GM12878 (cell line): Measurements from ENCODE around the gene PARM1. TPM values are rescaled to one million over a fixed set of nuclear protein-coding genes. Genes with fewer than 3 reads are reported as not detected.

ENCODE experiments used
- ATAC-seq: fragments of 200-7000 bp; cut with Tn5 transposase; 3 replicates; pipeline ENCODE4 v1.9.1; 2020; ENCODE audit warnings: mild to moderate bottlenecking, moderate library complexity
- BruUV-seq: library from RNA; stranded (reverse); fragments of 400-500 nt; replicated peaks from 2 replicates; lab custom pipeline; 2021; lab: Mats Ljungman, UMichigan
- CTCF ChIA-PET: fragments of 300-600 bp; sonication (Branson Sonifier 250); formaldehyde crosslinking; extraction: SDS; loops from one replicate; lab custom pipeline; 2021; ENCODE audit warnings: inconsistent platforms; lab: Yijun Ruan, JAX
- POLR2A ChIA-PET: fragments of 350-600 bp; formaldehyde crosslinking; extraction: SDS; loops from one replicate; lab custom pipeline; 2021; ENCODE audit warnings: inconsistent platforms; lab: Charles Lee
- RAD21 ChIA-PET: fragments of 300-600 bp; sonication (Branson Sonifier 250); formaldehyde crosslinking; loops from one replicate; lab custom pipeline; 2023; ENCODE audit warnings: antibody characterized with exemption; ENCODE audit not compliant: unreplicated experiment; lab: Charles Lee
- SMC1A ChIA-PET: fragments of 300-600 bp; sonication (Branson Sonifier 250); formaldehyde crosslinking; loops from one replicate; lab custom pipeline; 2023; ENCODE audit not compliant: unreplicated experiment, uncharacterized antibody; lab: Charles Lee
- DNase-seq: peaks from one replicate; pipeline ENCODE4 v3.0.0-alpha.2; 2011; ENCODE audit warnings: low read depth, low spot score
- FAIRE-seq: peaks from 3 replicates; lab custom pipeline; 2011; peaks lifted over from hg19 to GRCh38; lab: Jason Lieb, UNC
- H2AFZ ChIP-seq: 2 replicates; pipeline ENCODE4 v1.6.0; 2011; ENCODE audit warnings: low read depth, low read length, control low read depth; ENCODE audit not compliant: control insufficient read depth
- H3K27ac ChIP-seq: 2 replicates; pipeline ENCODE4 v1.5.1; 2011; ENCODE audit warnings: control low read depth; ENCODE audit not compliant: control insufficient read depth, insufficient read depth
- H3K27me3 ChIP-seq, 2 experiments: replicated peaks in 1 of 2; 2 replicates each; pipeline versions ENCODE4 v1.6.0 to v1.6.1; 2011; ENCODE audit warnings: low read length in 1 of 2; ENCODE audit not compliant: control insufficient read depth in 2 of 2, insufficient read depth in 2 of 2
- H3K36me3 ChIP-seq, 2 experiments: 2 replicates each; pipeline ENCODE4 v1.5.1; 2011; ENCODE audit warnings: low read length in 1 of 2; ENCODE audit not compliant: control insufficient read depth in 2 of 2, insufficient read depth in 2 of 2
- H3K4me1 ChIP-seq: 2 replicates; pipeline ENCODE4 v1.6.1; 2011; ENCODE audit warnings: mild to moderate bottlenecking, low read length, moderate library complexity, mixed read lengths; ENCODE audit not compliant: control insufficient read depth, insufficient read depth
- H3K4me2 ChIP-seq: 2 replicates; pipeline ENCODE4 v1.6.0; 2011; ENCODE audit warnings: control low read depth; ENCODE audit not compliant: control insufficient read depth, insufficient read depth
- H3K4me3 ChIP-seq: fragments of 200-600 bp; sonication (generic); 2 replicates; pipeline ENCODE4 v1.5.1; 2016
- H3K79me2 ChIP-seq: 2 replicates; pipeline ENCODE4 v1.6.0; 2011; ENCODE audit warnings: low read length; ENCODE audit not compliant: control insufficient read depth, insufficient read depth
- H3K9ac ChIP-seq: 2 replicates; pipeline ENCODE4 v1.8.0; 2011; ENCODE audit warnings: low read length, control low read depth, mixed read lengths; ENCODE audit not compliant: control insufficient read depth, insufficient read depth
- H3K9me3 ChIP-seq: replicated peaks from 3 replicates; pipeline ENCODE4 v1.5.1; 2011; ENCODE audit warnings: mild to moderate bottlenecking, low read length; ENCODE audit not compliant: control insufficient read depth, insufficient read depth
- H4K20me1 ChIP-seq: 2 replicates; pipeline ENCODE4 v1.6.0; 2011; ENCODE audit not compliant: control insufficient read depth, insufficient read depth
- BHLHE40 ChIP-seq, 2 experiments: fragments of 450-650 bp in 1 of 2; IDR thresholded peaks; 2 replicates each; pipeline ENCODE4 v1.6.1; 2011 to 2017; ENCODE audit warnings: low read depth in 2 of 2, borderline replicate concordance in 1 of 2, improper control_type of control experiment in 1 of 2, low read length in 1 of 2, mild to moderate bottlenecking in 1 of 2
- CREB1 ChIP-seq: IDR thresholded peaks from 2 replicates; pipeline ENCODE4 v1.6.1; 2012; ENCODE audit warnings: low read depth, mild to moderate bottlenecking, inconsistent platforms
- CREM ChIP-seq: IDR thresholded peaks from 2 replicates; pipeline ENCODE4 v1.6.1; 2014; ENCODE audit warnings: antibody characterized with exemption, low read depth
- EZH2 ChIP-seq: IDR thresholded peaks from 2 replicates; pipeline ENCODE4 v1.6.1; 2012; ENCODE audit warnings: low read depth, mild to moderate bottlenecking, control low read depth, inconsistent platforms, low read length, borderline replicate concordance; ENCODE audit not compliant: control insufficient read depth
- HCFC1 ChIP-seq: fragments of 150-350 bp; IDR thresholded peaks from 2 replicates; pipeline ENCODE4 v1.6.1; 2014; ENCODE audit warnings: low read length
- HDGF ChIP-seq: fragments of 450-650 bp; IDR thresholded peaks from 2 replicates; pipeline ENCODE4 v1.6.1; 2016; ENCODE audit warnings: antibody characterized with exemption
- PML ChIP-seq: IDR thresholded peaks from 2 replicates; pipeline ENCODE4 v1.6.1; 2012; ENCODE audit warnings: low read length, inconsistent platforms
- POLR2AphosphoS2 ChIP-seq: IDR thresholded peaks from 2 replicates; pipeline ENCODE4 v1.6.1; 2011; ENCODE audit warnings: low read depth, mild to moderate bottlenecking, low read length, improper control_type of control experiment, moderate library complexity
- PRDM15 ChIP-seq: fragments of 450-650 bp; formaldehyde crosslinking; IDR thresholded peaks from 2 replicates; pipeline ENCODE4 v1.4.0; 2020; ENCODE audit warnings: mild to moderate bottlenecking, moderate library complexity
- RFX5 ChIP-seq: IDR thresholded peaks from 2 replicates; pipeline ENCODE4 v1.6.1; 2011; ENCODE audit warnings: low read depth, low read length, improper control_type of control experiment
- SMC3 ChIP-seq: IDR thresholded peaks from 2 replicates; pipeline ENCODE4 v1.6.1; 2011; ENCODE audit warnings: low read length, improper control_type of control experiment, borderline replicate concordance
- ZNF24 ChIP-seq: fragments of 450-650 bp; IDR thresholded peaks from 2 replicates; pipeline ENCODE4 v1.6.1; 2017; ENCODE audit warnings: antibody characterized with exemption, mild to moderate bottlenecking
- WGBS: methylation state at CpG from one replicate; pipeline ENCODE4 v1.1.6; 2016; ENCODE audit warnings: low lambda C conversion rate; ENCODE audit not compliant: insufficient replicate concordance, insufficient coverage; ENCODE audit errors: missing lambda C conversion rate; 5-methylcytosine and 5-hydroxymethylcytosine counted together
- in situ Hi-C: fragments of 300-500 bp; cut with MboI; formaldehyde crosslinking; loops from 9 replicates; pipeline ENCODE4 v1.14.3; 2018; ENCODE audit warnings: mixed read lengths
- intact Hi-C: fragments of 100-400 bp; cut with micrococcal nuclease; formaldehyde crosslinking; loops from one replicate; pipeline ENCODE4 v1.14.2; 2022; ENCODE audit not compliant: unreplicated experiment
- polyA plus RNA-seq, 11 experiments: library from polyadenylated mRNA; depleted of rRNA in 4 of 11; unstranded in 6 of 11; stranded (reverse) in 5 of 11; fragments of >200 nt; fragmentation: Nextera tagmentation in 4 of 11; fragmentation: Illumina TruSeq in 1 of 11; extraction: Ambion mirVana in 4 of 11; extraction: Trizol in 1 of 11; gene quantifications; 1 replicate in 1 of 11; 2 replicates in 10 of 11; pipeline versions ENCODE4 v1.2.1 to v1.2.3, GENCODE V29; 2011 to 2016; ENCODE audit warnings: inconsistent platforms in 2 of 11, missing spikeins in 2 of 11, low read depth in 1 of 11
- total RNA-seq, 4 experiments: library from RNA; depleted of rRNA in 3 of 4; stranded (reverse); fragments of >200 nt in 3 of 4; fragmentation: Illumina TruSeq in 1 of 4; extraction: Trizol in 1 of 4; gene quantifications; 2 replicates each; pipeline versions ENCODE4 v1.2.1 to v1.2.3, GENCODE V29; 2013 to 2021

PARM1 gene
- total and polyA plus RNA-seq, 10 of the 15 experiments (the other 5 are each of a cell fraction or from before 2014, with no cell fraction given), result 13.9 to 56.2 (median 41.3) TPM

GRCh38 chr4:74891037-74891436 is 41.9 kb upstream of the PARM1 start (continued):
- no peak for TF ChIP-seq POLR2AphosphoS2
- no peak for TF ChIP-seq SMC3

- SMC1A ChIA-PET, result interaction anchor here (0.8 to 3.1 kb wide), 3 partner anchors 19 to 27 kb away, joined by 3 to 13 read pairs (median 3); no protein-coding TSS in a partner anchor
- in situ Hi-C loops, result no loop called here
- no peak overlapping the region for H3K4me3 ChIP-seq
Observed at GRCh38 chr4:74893171-74893570, 39.7 kb upstream of the PARM1 start.

More at GRCh38 chr4:74893171-74893570, 39.7 kb upstream of the PARM1 start:
- WGBS, result 25% methylated on average over 4 of the region's 4 CpGs
- H3K9me3 ChIP-seq, result no peaks in the 10 kb centered on the region
- BruUV-seq, result no TSS peak
- no peaks in the 10 kb centered on the region for H3K27me3 ChIP-seq
- ATAC-seq, result no peak
- no peak overlapping the region for H3K27ac ChIP-seq
- H3K4me2 ChIP-seq, result no peak overlapping the region
- no peak overlapping the region for H2AFZ ChIP-seq
- ChIA-PET CTCF (interaction anchor here (1.1 to 2.1 kb wide), 3 partner anchors 9 to 20 kb away, joined by 4 to 8 read pairs (median 5); no protein-coding TSS in a partner anchor), POLR2A (interaction anchor here (0.5 kb wide), 1 partner anchor 17 kb away, joined by 3 read pairs; no protein-coding TSS in a partner anchor), RAD21 (interaction anchor here (1.0 kb wide), 1 partner anchor 15 kb away, joined by 3 read pairs; no protein-coding TSS in a partner anchor)
- no peaks in the 10 kb centered on the region for H3K79me2 ChIP-seq
- H4K20me1 ChIP-seq, result no peaks in the 10 kb centered on the region
- no peaks in the 10 kb centered on the region for H3K36me3 ChIP-seq
- no peak for FAIRE-seq
- intact Hi-C loops, result no loop called here
- no peak for TF ChIP-seq SMC3
- no peak for TF ChIP-seq BHLHE40 (IDR thresholded peaks at IDR 0.05; ENCODE audit: borderline replicate concordance in 1 of 2, low read depth in 2 of 2, low read length in 1 of 2)
- TF ChIP-seq CREM, result no peak
- TF ChIP-seq HCFC1, result no peak
- no peak for TF ChIP-seq RFX5
- TF ChIP-seq PRDM15 (CRISPR knock-in tag), result no peak
- TF ChIP-seq CREB1, result no peak
- no peak for TF ChIP-seq EZH2
- no peak for TF ChIP-seq ZNF24
- no peak for TF ChIP-seq HDGF
- no peak for TF ChIP-seq PML
- H3K9ac ChIP-seq, result no peak overlapping the region
- no peaks in the 10 kb centered on the region for H3K4me1 ChIP-seq
- DNase-seq, result no peak
